Activated CD8-positive, alpha-beta memory T cell treated with anti-CD3 and anti-CD28 coated beads for 1 hour (primary cell): ENCODE data around the gene MACROD2.

Experiments
- DNase-seq, 2 donors: peaks; one replicate each; pipeline ENCODE4 v3.0.0-alpha.2; 2020; ENCODE audit warnings: low read depth in 1 of 2; ENCODE audit errors: extremely low read depth in 1 of 2

Gene MACROD2

GRCh38 chr20:14838663-14839628, 843.6 kb downstream of the MACROD2 start:
- DNase-seq, result no peak

- no peak for DNase-seq
These were observed 850.2 kb downstream of the MACROD2 start for GRCh38 chr20:14845199-14846160.

- no peak for DNase-seq
These were observed 853.5 kb downstream of the MACROD2 start for GRCh38 chr20:14848806-14849205.

- no peak for DNase-seq
These were observed 857.8 kb downstream of the MACROD2 start for GRCh38 chr20:14853079-14853478.

DNA sequence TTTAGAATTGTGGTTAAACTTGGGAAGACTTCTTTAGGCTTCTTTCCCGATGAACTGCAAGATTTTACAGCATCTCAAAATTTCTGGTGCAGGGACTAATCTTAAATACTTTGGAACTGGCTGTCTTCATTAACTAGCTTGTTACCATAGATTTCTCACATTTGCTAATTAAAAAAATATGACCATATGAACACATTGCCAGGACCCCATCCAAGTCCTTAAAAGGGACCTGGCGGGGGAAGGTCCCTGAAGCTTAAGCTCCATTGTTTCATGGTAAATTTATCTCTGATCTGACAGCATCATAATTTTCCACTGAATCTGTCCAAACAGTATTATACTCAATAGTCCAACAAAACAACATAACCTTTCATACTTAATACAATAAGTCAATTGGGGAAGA, 859.9 kb downstream of the MACROD2 start:
- no peak for DNase-seq

GRCh38 chr20:14859627-14860026, 864.3 kb downstream of the MACROD2 start:
- DNase-seq, result no peak

GRCh38 chr20:14860410-14860814, 865.1 kb downstream of the MACROD2 start:
- no peak for DNase-seq

DNA sequence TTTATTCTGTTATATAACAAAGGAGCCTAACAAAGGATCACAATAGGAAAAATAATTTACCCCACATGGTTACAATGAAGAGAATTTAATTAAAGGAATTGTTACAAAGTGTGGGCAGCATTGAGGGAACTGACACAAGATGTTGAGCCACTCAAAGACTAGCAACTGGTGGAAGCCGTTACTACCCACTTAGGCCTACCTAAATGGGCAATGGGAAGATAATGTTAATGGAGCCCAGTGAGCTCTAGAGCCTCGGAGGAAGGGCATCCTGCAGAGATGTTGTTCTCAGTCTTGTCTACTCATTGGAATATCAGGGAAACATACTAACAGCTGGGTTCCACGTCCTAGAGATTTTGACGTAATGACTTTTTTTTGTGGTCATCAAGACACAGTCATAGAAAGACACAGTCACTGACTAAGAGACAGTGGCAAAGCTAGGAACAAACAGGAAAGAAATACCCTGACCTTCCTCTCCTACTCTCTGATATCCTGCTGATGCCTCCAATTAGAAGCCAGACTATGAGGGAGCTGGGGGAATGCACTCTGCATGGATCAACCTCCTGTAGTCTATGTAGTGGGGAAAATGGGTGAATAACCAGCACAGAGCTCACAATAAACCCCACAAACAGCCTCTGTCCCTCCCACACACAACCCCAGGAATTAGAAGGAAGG, 865.8 kb downstream of the MACROD2 start:
- DNase-seq, result no peak

- no peak for DNase-seq
These were observed 869.9 kb downstream of the MACROD2 start for GRCh38 chr20:14865169-14865568.

GRCh38 chr20:14865731-14866130, 870.4 kb downstream of the MACROD2 start:
- no peak for DNase-seq

DNA sequence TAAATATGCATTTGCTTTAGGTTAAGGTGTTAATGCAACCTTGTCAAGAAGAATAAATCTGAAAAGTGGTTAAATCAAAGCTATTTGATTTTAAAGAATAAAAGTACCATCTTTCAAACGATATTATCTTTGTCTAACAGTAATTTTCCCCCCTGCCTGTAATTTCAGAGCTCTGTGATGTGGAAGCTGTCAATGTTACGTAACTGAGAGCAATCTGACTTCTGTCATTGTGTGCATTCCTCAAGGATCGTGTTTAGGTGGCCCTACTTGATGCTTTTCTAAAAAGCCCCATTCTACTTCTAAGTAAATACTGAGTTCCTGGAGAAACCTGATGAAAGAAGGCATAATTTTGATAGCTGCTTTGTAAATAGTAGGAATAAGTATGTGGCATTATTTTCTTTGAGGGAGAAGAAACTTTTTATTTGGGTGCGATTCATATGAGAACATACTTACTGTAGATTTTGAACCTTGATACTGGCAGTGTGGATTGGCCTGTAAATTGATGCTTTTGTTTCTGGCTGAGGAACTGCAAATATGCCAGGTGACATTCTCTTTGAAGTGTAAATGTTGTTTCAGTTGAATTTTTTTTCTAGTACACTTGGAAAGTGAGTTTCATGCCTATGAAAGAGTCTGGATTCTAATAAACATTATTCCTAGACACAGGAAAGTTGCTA, 871.7 kb downstream of the MACROD2 start:
- DNase-seq, result no peak

- no peak for DNase-seq
These were observed 882.1 kb downstream of the MACROD2 start for GRCh38 chr20:14877301-14878028.

DNA sequence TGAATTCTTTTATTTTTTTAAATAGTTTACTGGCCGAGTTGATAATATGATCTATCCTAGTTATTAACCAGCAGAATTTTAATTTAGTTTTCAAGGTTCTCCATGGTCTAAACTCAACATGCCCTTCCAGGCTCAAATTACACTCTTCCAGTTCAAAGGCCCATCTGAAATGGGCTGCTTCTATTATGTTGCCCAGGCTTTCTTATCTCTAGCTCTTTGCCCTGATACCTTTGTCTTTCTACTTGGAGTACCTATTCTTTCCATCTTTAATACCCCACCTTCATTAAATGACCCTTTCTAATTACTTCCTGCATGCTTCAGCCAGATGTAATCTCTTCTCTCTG, 883.3 kb downstream of the MACROD2 start:
- no peak for DNase-seq

DNA sequence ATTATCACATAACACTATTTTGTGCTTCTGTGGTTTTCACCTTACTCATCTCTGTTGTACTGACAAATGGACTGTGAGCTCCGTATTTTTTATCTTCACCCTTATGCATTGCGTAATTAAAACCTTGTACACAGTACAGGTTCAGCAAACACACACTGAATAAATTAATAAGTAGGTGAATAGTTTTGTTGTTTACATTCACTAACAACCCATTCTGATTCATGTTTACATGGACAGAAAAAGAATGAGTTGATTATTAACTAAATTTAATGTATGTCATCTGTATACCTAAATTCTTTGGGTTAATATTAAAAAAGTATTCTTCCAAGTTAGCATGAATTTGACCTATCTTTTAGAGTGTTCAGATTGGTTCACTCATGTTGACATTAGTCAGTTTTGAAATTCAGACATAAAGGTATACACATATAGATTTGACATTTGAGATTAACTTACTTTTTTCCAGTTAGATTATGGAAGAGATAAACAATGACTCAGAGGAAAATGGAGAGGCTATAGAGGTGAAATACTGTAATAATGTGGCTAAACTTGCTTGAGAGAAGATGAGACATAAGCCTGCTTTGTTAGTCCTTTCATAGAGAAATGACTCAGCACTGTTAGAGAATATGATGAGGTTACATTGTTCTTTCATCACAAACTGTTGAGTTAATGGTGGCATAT, 883.8 kb downstream of the MACROD2 start:
- no peak for DNase-seq

DNA sequence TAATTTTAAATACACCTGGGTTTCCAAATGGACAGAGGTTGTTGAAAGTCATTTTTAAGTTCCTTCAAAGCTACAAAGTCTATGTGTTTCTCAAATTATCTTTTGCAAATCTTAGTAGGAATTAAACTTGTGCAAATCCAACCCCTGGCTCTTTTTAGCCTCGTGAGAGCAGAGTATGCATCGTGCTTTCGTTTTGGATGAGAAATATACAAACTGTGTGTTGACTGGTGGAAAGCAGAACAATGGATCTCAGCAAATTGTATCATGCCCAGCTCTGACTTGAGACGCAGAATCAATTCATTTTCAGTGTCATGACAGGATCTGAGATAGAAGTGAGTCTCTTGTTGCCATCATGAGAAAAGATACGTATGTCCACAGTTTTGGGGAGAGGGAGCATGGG, 884.5 kb downstream of the MACROD2 start:
- DNase-seq, result no peak

DNA sequence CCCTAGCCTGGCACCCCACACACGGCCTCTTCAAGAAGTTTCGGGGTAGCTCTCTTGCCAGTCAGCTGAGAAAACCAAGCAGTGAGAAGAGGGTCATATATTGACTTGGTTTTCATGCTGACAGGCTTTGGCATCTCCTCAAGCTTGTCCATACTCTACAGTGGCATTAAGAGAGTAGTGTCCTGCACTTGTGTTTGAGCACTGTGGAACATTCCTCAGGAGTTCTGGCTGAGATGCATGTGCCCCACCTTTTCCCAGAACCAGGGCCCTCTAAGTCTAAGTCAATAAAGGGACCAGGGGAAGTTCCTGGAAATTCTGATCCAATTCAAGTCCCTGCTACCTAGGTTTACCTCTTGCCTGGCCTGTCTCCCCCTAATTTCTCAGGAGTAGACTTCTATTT, 886.2 kb downstream of the MACROD2 start:
- DNase-seq, result no peak

DNA sequence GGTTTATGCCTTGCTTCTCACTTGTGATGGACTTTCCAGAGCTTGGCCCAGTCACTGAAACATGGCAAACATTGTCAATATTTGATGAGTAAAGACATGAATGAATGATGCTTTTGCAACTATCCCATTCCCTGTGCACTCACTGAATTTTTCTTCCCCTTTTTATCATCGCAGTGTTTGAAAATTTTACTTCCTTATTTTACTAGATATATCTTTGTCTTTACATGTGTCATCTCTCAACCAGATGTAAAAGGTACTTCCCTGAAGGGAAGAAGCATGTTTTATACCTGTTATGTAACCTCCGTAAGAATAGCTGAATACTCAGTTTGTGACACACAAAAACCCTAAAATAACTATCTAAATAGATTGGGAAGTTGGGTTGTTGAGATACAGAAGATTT, 886.8 kb downstream of the MACROD2 start:
- DNase-seq, result no peak

GRCh38 chr20:14882846-14883245, 887.5 kb downstream of the MACROD2 start:
- DNase-seq, result no peak

DNA sequence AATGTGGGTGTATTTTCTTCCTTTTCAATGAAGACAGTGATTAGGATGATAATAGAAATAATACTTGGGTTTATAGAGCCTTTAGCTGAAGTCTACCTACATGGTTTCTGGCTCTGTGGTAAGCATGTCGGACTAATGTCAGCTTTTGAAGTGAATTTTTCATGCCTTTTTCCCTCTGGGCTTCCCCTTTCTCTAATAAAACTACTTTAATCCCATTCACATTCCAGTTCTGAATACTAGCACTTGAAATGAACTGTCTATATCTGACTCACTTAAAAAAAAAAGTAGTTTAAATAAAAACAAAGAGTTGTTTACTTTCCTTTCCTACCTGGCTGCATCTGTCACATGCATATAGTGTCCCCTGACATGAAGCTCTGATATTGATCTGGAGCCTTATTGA, 888.0 kb downstream of the MACROD2 start:
- DNase-seq, result no peak
